Measurements from ENCODE around the gene SNCB.

The SNCB gene

DNA sequence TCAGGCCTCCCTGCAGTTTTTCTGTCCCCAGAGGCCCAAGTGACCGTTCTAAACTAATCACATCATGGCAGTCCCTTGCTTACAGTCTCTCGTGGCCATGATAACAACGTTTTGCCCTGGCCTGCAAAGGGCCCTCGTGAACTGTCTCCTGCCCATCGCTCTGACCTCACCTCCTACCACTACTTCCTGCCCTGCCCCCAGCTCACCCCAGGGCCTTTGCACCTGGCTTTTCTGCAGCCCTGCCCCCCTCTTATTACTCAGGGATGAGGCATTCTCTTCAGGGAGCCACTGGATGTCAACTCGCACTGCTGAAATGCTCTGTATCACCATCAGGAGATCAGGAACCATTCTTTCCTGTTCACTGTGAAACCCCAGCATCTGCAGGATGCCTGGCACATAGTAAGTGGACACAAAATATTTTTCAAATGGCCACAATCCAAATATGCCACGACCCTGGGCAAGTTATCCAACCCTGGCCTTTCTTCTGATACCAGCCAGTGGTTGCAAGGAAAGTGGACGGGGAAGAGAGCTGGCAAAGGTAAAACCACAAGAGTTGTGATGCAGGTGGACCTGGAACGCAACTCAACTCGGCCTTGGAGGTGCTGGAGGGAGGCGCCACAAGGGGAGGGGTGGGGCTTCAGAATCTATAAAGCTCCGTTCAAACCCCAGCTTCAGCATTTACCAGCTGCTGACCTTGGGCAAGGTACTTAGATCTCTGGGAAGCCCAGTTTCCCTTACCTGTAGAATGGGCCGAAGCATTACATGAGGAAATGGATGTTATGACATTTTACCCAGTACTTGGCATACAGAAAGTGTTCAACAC lies 1.7 kb downstream of the SNCB start:
- H3K4me3 Mint-ChIP-seq = no peak overlapping the region
- H3K4me1 Mint-ChIP-seq (ENCODE audit: low read depth) = peaks cover 5% of the 10 kb centered on the region
- H3K36me3 Mint-ChIP-seq (ENCODE audit: low read depth) = no peaks in the 10 kb centered on the region
- DNase-seq (ENCODE audit: low spot score) = no peak
- no peak overlapping the region for H3K27ac Mint-ChIP-seq
- no peaks in the 10 kb centered on the region for H3K9me3 Mint-ChIP-seq
- peaks cover 76% of the 10 kb centered on the region for H3K27me3 Mint-ChIP-seq (ENCODE audit: low read depth)

DNA sequence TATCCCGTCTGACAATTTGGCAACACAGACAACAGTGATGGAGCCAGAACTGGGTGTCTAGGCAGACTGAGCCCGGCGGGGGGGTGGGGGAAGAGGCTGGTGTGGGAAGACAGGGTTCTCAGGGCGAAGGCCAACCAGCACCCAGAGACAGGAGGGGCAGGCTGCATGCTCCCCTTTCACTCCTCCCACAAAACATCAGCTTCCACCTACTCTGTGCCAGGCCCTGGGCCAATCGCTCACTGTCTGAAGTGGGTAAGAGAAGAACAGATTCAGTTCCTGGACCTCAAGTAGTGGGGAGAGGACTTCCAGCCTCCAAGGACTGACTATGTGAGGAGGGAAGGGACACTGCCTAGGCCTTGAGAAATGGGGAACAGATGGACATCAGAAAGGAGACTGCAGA lies 2.8 kb downstream of the SNCB start:
- Mint-ChIP-seq H3K27me3 (ENCODE audit: low read depth) (peaks cover 70% of the 10 kb centered on the region), H3K4me1 (ENCODE audit: low read depth) (peaks cover 5% of the 10 kb centered on the region), H3K27ac (no peak overlapping the region), H3K36me3 (ENCODE audit: low read depth) (no peaks in the 10 kb centered on the region), H3K9me3 (no peaks in the 10 kb centered on the region), H3K4me3 (no peak overlapping the region)
- no peak for DNase-seq (ENCODE audit: low spot score)

DNA sequence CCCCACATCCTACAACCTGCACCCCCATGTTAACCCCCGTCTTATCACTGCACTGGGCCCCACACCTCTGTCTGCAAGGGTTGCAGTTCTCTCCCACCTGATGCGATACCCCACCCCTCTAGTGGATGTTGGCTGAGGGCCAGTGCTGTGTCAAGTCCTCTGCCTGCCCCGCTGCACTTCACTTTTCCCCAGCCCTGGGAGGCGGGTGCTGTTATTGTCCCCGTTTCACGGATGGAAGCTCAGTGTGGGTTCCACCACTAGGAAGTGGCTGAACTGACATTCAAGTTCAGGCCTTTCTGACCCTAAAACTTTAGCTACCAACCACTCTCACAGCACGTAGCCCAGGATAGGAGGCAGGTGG lies 3.5 kb downstream of the SNCB start:
- Mint-ChIP-seq H3K36me3 (ENCODE audit: low read depth) (no peaks in the 10 kb centered on the region), H3K9me3 (no peaks in the 10 kb centered on the region), H3K4me1 (ENCODE audit: low read depth) (peaks cover 5% of the 10 kb centered on the region), H3K4me3 (no peak overlapping the region), H3K27ac (no peak overlapping the region), H3K27me3 (ENCODE audit: low read depth) (peaks cover 69% of the 10 kb centered on the region)
- DNase-seq (ENCODE audit: low spot score) = no peak

DNA sequence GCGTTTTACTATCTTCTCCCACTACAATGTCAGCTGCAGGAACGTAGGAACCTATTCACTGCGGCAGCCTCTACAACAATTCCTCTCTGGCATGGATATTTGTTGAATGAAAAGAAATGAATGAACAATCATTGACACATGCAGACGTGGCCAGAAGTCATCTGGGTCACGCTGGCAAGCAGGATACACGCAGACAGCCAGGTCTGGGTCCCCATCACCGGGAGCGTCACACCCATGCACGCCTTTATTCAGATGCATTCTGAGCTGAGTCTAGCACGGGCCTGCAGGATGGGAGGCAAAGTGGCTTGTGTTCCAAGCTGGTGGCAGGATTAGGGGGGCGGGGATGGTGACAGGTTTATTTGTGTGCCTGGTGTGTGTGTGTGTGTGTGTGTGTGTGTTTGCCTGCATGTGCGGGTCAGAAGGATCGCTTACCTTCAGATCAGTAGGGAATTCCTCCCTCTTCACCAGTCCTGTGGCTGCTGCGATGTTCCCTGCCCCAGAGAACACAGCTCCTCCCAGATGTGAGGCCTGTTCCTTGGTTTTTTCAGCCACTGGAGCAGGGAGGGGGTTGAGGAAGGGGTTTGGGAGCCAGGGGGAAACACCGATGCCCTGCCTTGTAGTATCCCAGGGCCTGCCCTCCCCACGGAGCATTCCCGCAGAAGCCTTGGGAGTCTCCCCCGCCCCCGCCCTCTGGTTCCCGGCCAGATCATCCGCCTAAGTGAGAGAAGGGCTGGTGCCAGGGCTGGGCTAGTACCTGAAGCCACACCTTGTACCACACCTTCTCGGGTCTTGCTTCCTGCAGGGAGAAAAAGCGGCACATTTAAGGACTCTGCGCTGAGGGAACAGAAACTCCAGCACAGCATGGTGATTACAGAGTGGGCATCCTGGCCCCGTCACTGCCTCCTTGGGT lies 4.1 kb downstream of the SNCB start:
- DNase-seq (ENCODE audit: low spot score) = no peak
- H3K36me3 Mint-ChIP-seq (ENCODE audit: low read depth) = no peaks in the 10 kb centered on the region
- H3K27me3 Mint-ChIP-seq (ENCODE audit: low read depth) = peaks cover 67% of the 10 kb centered on the region
- no peaks in the 10 kb centered on the region for H3K9me3 Mint-ChIP-seq
- no peak overlapping the region for H3K27ac Mint-ChIP-seq
- H3K4me3 Mint-ChIP-seq = no peak overlapping the region
- H3K4me1 Mint-ChIP-seq (ENCODE audit: low read depth) = peaks cover 5% of the 10 kb centered on the region

GRCh38 chr5:176625512-176625911 lies 4.8 kb downstream of the SNCB start:
- Mint-ChIP-seq H3K36me3 (ENCODE audit: low read depth) (no peaks in the 10 kb centered on the region), H3K4me1 (ENCODE audit: low read depth) (no peaks in the 10 kb centered on the region), H3K9me3 (no peaks in the 10 kb centered on the region), H3K4me3 (no peak overlapping the region), H3K27ac (no peak overlapping the region), H3K27me3 (ENCODE audit: low read depth) (peaks cover 65% of the 10 kb centered on the region)
- DNase-seq (ENCODE audit: low spot score) = no peak

GRCh38 chr5:176624938-176625337 lies 5.4 kb downstream of the SNCB start:
- no peak for DNase-seq (ENCODE audit: low spot score)
- no peak overlapping the region for H3K4me3 Mint-ChIP-seq
- no peak overlapping the region for H3K27ac Mint-ChIP-seq
- H3K36me3 Mint-ChIP-seq (ENCODE audit: low read depth) = no peaks in the 10 kb centered on the region
- no peaks in the 10 kb centered on the region for H3K9me3 Mint-ChIP-seq
- H3K4me1 Mint-ChIP-seq (ENCODE audit: low read depth) = peaks cover 5% of the 10 kb centered on the region
- H3K27me3 Mint-ChIP-seq (ENCODE audit: low read depth) = peaks cover 69% of the 10 kb centered on the region

GRCh38 chr5:176624142-176624541 lies 6.2 kb downstream of the SNCB start:
- Mint-ChIP-seq H3K27me3 (ENCODE audit: low read depth) (peaks cover 69% of the 10 kb centered on the region), H3K36me3 (ENCODE audit: low read depth) (no peaks in the 10 kb centered on the region), H3K4me1 (ENCODE audit: low read depth) (peaks cover 5% of the 10 kb centered on the region), H3K4me3 (no peak overlapping the region), H3K9me3 (no peaks in the 10 kb centered on the region), H3K27ac (no peak overlapping the region)
- no peak for DNase-seq (ENCODE audit: low spot score)

- Mint-ChIP-seq H3K27me3 (ENCODE audit: low read depth) (peaks cover 67% of the 10 kb centered on the region), H3K4me3 (no peak overlapping the region), H3K9me3 (no peaks in the 10 kb centered on the region), H3K4me1 (ENCODE audit: low read depth) (peaks cover 7% of the 10 kb centered on the region), H3K27ac (no peak overlapping the region), H3K36me3 (ENCODE audit: low read depth) (peaks cover 1% of the 10 kb centered on the region)
- no peak for DNase-seq (ENCODE audit: low spot score)
These were observed 8.7 kb downstream of the SNCB start for GRCh38 chr5:176621661-176622079.

GRCh38 chr5:176620333-176620981 lies 9.9 kb downstream of the SNCB start:
- Mint-ChIP-seq H3K27me3 (ENCODE audit: low read depth) (peaks cover 69% of the 10 kb centered on the region), H3K4me3 (peak overlapping the region; percentile 65)

GRCh38 chr5:176619569-176620332 lies 10.6 kb downstream of the SNCB start:
- no peaks in the 10 kb centered on the region for H3K9me3 Mint-ChIP-seq

More at GRCh38 chr5:176620333-176620981, 9.9 kb downstream of the SNCB start:
- H3K9me3 Mint-ChIP-seq = no peaks in the 10 kb centered on the region
- H3K27ac Mint-ChIP-seq = no peak overlapping the region
- H3K36me3 Mint-ChIP-seq (ENCODE audit: low read depth) = peaks cover 1% of the 10 kb centered on the region
- DNase-seq (ENCODE audit: low spot score) = no peak
- H3K4me1 Mint-ChIP-seq (ENCODE audit: low read depth) = peaks cover 7% of the 10 kb centered on the region

DNA sequence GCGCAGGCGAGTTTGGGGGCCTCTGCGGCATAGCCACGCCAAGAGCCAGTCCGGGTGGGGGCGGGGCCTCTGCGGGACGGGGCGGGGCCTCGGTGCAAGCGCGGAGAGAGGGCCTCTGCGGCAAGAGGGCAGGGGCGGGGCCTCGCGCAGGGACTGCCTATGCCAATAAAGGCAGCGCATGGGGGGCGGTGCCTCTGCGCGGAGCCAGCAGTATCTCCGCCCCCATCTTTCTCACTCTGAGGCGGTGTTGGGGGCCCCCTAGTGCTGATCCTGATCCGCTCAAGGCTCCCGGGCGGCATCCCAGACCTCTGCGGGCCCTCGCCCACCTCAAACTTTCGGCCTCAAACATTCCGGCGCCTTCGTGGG lies 11.1 kb downstream of the SNCB start:
- Mint-ChIP-seq H3K9me3 (no peaks in the 10 kb centered on the region), H3K4me1 (ENCODE audit: low read depth) (peaks cover 7% of the 10 kb centered on the region), H3K4me3 (peak overlapping the region; percentile 34), H3K27me3 (ENCODE audit: low read depth) (peaks cover 70% of the 10 kb centered on the region), H3K36me3 (ENCODE audit: low read depth) (peaks cover 1% of the 10 kb centered on the region), H3K27ac (no peak overlapping the region)
- peak; percentile 80 for DNase-seq (ENCODE audit: low spot score)

More at GRCh38 chr5:176619569-176620332, 10.6 kb downstream of the SNCB start:
- H3K36me3 Mint-ChIP-seq (ENCODE audit: low read depth) = peaks cover 1% of the 10 kb centered on the region
- H3K27me3 Mint-ChIP-seq (ENCODE audit: low read depth) = peaks cover 73% of the 10 kb centered on the region
- H3K4me1 Mint-ChIP-seq (ENCODE audit: low read depth) = peaks cover 7% of the 10 kb centered on the region
- no peak for DNase-seq (ENCODE audit: low spot score)
- H3K4me3 Mint-ChIP-seq = peak overlapping the region; percentile 65
- no peak overlapping the region for H3K27ac Mint-ChIP-seq

- Mint-ChIP-seq H3K9me3 (no peaks in the 10 kb centered on the region), H3K36me3 (ENCODE audit: low read depth) (peaks cover 1% of the 10 kb centered on the region), H3K27ac (no peak overlapping the region), H3K27me3 (ENCODE audit: low read depth) (peaks cover 67% of the 10 kb centered on the region), H3K4me3 (peak overlapping the region; percentile 34), H3K4me1 (ENCODE audit: low read depth) (peaks cover 7% of the 10 kb centered on the region)
- no peak for DNase-seq (ENCODE audit: low spot score)
These were observed 11.6 kb downstream of the SNCB start for GRCh38 chr5:176618783-176619182.

- no peak overlapping the region for H3K27ac Mint-ChIP-seq
- peaks cover 69% of the 10 kb centered on the region for H3K27me3 Mint-ChIP-seq (ENCODE audit: low read depth)
- H3K36me3 Mint-ChIP-seq (ENCODE audit: low read depth) = peaks cover 1% of the 10 kb centered on the region
- DNase-seq (ENCODE audit: low spot score) = no peak
- H3K9me3 Mint-ChIP-seq = no peaks in the 10 kb centered on the region
- peaks cover 7% of the 10 kb centered on the region for H3K4me1 Mint-ChIP-seq (ENCODE audit: low read depth)
- H3K4me3 Mint-ChIP-seq = no peak overlapping the region
These were observed 13.8 kb downstream of the SNCB start for GRCh38 chr5:176616511-176616910.

Measured in T-helper 2 cell treated with Interferon-gamma antibody and Interleukin-4, amounts not matched to agents 5 μg/mL and 100 μg/mL, for 36 hours (primary cell).